Gastrocnemius medialis (tissue), 4 donors: Measurements from ENCODE around the gene MYL7.

Source experiments
- POLR2A ChIP-seq, 2 donors: fragments of 450-650 bp; IDR thresholded peaks; one replicate each; pipeline ENCODE4 v1.6.1; 2017; ENCODE audit warnings: antibody characterized with exemption in 2 of 2, mild to moderate bottlenecking in 2 of 2, moderate library complexity in 2 of 2
- TF ChIP-seq, protein P1 (sequence below), 5 experiments: fragments of 450-650 bp in 3 of 5; fragments of 200-600 bp in 2 of 5; sonication (generic) in 2 of 5; IDR thresholded peaks in 4 of 5; conservative IDR thresholded peaks in 1 of 5; 1 replicate in 4 of 5; 2 replicates in 1 of 5; pipeline ENCODE4 v1.5.1; 2016 to 2019; ENCODE audit warnings: antibody characterized with exemption in 5 of 5, mild to moderate bottlenecking in 3 of 5, moderate library complexity in 3 of 5

DNA sequence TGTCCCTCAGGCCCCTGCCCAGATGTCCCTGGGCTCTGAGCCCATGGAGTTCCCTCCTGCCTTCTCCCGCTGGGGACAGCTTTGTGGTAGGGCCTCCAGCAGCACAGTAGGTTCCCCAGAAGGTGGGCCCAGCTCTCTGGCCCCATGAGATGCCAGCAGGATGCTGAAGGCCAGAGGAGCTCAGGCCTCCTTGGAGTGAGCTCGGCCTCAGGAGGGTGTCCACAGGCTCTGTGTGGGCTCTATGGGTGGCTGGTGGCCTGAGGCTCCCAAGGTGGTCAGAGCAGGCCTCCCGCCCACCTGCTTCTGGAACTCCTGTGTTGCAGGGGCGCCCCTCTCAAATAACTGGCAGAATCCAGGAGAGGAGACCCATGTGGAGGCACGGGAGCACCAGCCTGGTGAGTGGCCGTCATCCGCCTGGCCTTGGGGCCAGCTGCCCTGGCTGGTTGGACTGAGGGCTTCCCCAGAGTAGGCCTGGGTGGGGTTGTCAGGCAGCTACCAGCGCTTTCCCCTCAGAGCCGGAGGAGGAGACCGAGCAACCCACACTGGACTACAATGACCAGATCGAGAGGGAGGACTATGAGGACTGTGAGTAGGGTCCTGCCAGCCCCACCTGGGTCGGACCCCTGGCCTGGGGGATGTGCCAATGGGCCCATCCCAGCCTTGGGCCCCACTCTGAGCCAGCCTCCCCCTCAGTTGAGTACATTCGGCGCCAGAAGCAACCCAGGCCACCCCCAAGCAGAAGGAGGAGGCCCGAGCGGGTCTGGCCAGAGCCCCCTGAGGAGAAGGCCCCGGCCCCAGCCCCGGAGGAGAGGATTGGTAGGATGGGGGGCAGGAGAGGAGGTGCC lies 33.8 kb downstream of the MYL7 start:
- TF ChIP-seq, protein P1, sequence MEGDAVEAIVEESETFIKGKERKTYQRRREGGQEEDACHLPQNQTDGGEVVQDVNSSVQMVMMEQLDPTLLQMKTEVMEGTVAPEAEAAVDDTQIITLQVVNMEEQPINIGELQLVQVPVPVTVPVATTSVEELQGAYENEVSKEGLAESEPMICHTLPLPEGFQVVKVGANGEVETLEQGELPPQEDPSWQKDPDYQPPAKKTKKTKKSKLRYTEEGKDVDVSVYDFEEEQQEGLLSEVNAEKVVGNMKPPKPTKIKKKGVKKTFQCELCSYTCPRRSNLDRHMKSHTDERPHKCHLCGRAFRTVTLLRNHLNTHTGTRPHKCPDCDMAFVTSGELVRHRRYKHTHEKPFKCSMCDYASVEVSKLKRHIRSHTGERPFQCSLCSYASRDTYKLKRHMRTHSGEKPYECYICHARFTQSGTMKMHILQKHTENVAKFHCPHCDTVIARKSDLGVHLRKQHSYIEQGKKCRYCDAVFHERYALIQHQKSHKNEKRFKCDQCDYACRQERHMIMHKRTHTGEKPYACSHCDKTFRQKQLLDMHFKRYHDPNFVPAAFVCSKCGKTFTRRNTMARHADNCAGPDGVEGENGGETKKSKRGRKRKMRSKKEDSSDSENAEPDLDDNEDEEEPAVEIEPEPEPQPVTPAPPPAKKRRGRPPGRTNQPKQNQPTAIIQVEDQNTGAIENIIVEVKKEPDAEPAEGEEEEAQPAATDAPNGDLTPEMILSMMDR (IDR thresholded peaks at IDR 0.05 in 4 of 5, conservative IDR thresholded peaks at IDR 0.05 in 1 of 5), result no peak
- no peak for TF ChIP-seq POLR2A (IDR thresholded peaks at IDR 0.05)
